ENCODE measurements around the gene EXOC4. TPM values are rescaled to one million over a fixed set of nuclear protein-coding genes. Genes with fewer than 3 reads are reported as not detected.

Gene EXOC4
- total RNA-seq, 2 donors from 2014 or later, result 48.9 to 102 TPM

GRCh38 chr7:133517766-133518165, 264.9 kb downstream of the EXOC4 start:
- Histone ChIP-seq H3K27ac (no peak overlapping the region), H3K4me1 (replicated peaks) (no peaks in the 10 kb centered on the region), H3K4me3 (no peak overlapping the region), H3K27me3 (replicated peaks; ENCODE audit: insufficient read depth) (no peaks in the 10 kb centered on the region), H3K9me3 (no peaks in the 10 kb centered on the region), H3K36me3 (no peaks in the 10 kb centered on the region)
- no peak for DNase-seq (ENCODE audit: low spot score)
- TF ChIP-seq POLR2AphosphoS5 (IDR thresholded peaks at IDR 0.05) (no peak), CTCF (IDR thresholded peaks at IDR 0.05) (no peak), POLR2A (IDR thresholded peaks at IDR 0.05) (no peak)
- intact Hi-C loops (cut with DNase I), result no loop called here
- 96% methylated on average over 4 of the region's 4 CpGs for WGBS

GRCh38 chr7:133518718-133519117, 265.8 kb downstream of the EXOC4 start:
- 100% methylated on average over 2 of the region's 2 CpGs for WGBS
- no peak for TF ChIP-seq CTCF (IDR thresholded peaks at IDR 0.05)
- TF ChIP-seq POLR2AphosphoS5 (IDR thresholded peaks at IDR 0.05), result no peak
- TF ChIP-seq POLR2A (IDR thresholded peaks at IDR 0.05), result no peak
- Histone ChIP-seq H3K27me3 (replicated peaks; ENCODE audit: insufficient read depth) (no peaks in the 10 kb centered on the region), H3K27ac (no peak overlapping the region), H3K9me3 (no peaks in the 10 kb centered on the region), H3K4me1 (replicated peaks) (no peaks in the 10 kb centered on the region), H3K36me3 (no peaks in the 10 kb centered on the region), H3K4me3 (no peak overlapping the region)
- no peak for DNase-seq (ENCODE audit: low spot score)
- intact Hi-C loops (cut with DNase I), result no loop called here

- Histone ChIP-seq H3K27ac (no peak overlapping the region), H3K36me3 (no peaks in the 10 kb centered on the region), H3K9me3 (no peaks in the 10 kb centered on the region), H3K4me1 (replicated peaks) (no peaks in the 10 kb centered on the region), H3K27me3 (replicated peaks; ENCODE audit: insufficient read depth) (no peaks in the 10 kb centered on the region), H3K4me3 (no peak overlapping the region)
- WGBS, result 98% methylated on average over 1 of the region's 1 CpG
- intact Hi-C loops (cut with DNase I), result no loop called here
- DNase-seq (ENCODE audit: low spot score), result no peak
- TF ChIP-seq POLR2AphosphoS5 (IDR thresholded peaks at IDR 0.05) (no peak), POLR2A (IDR thresholded peaks at IDR 0.05) (no peak), CTCF (IDR thresholded peaks at IDR 0.05) (no peak)
Observed at GRCh38 chr7:133520248-133520647, 267.4 kb downstream of the EXOC4 start.

GRCh38 chr7:133522501-133522900, 269.6 kb downstream of the EXOC4 start:
- no peaks in the 10 kb centered on the region for H3K36me3 ChIP-seq
- H3K27me3 ChIP-seq (replicated peaks; ENCODE audit: insufficient read depth), result no peaks in the 10 kb centered on the region
- H3K4me3 ChIP-seq, result no peak overlapping the region
- H3K4me1 ChIP-seq (replicated peaks), result no peaks in the 10 kb centered on the region
- DNase-seq (ENCODE audit: low spot score), result no peak
- H3K27ac ChIP-seq, result no peak overlapping the region
- intact Hi-C loops (cut with DNase I), result no loop called here
- no peaks in the 10 kb centered on the region for H3K9me3 ChIP-seq
- WGBS, result 94% methylated on average over 2 of the region's 2 CpGs
- no peak for TF ChIP-seq CTCF (IDR thresholded peaks at IDR 0.05)
- TF ChIP-seq POLR2A (IDR thresholded peaks at IDR 0.05), result no peak
- no peak for TF ChIP-seq POLR2AphosphoS5 (IDR thresholded peaks at IDR 0.05)

GRCh38 chr7:133528796-133529195, 275.9 kb downstream of the EXOC4 start:
- Histone ChIP-seq H3K27me3 (replicated peaks; ENCODE audit: insufficient read depth) (no peaks in the 10 kb centered on the region), H3K36me3 (no peaks in the 10 kb centered on the region), H3K27ac (no peak overlapping the region), H3K4me3 (no peak overlapping the region), H3K4me1 (replicated peaks) (no peaks in the 10 kb centered on the region), H3K9me3 (no peaks in the 10 kb centered on the region)
- intact Hi-C loops (cut with DNase I), result no loop called here
- no peak for DNase-seq (ENCODE audit: low spot score)
- TF ChIP-seq POLR2A (IDR thresholded peaks at IDR 0.05), result no peak
- TF ChIP-seq CTCF (IDR thresholded peaks at IDR 0.05), result no peak
- TF ChIP-seq POLR2AphosphoS5 (IDR thresholded peaks at IDR 0.05), result no peak
- WGBS, result 74% methylated on average over 1 of the region's 1 CpG
